ENCODE data around the gene SMIM41.
A peak's percentile ranks its signal among the peaks of the same experiment; 100 is the strongest.

SMIM41 gene

GRCh38 chr12:52155048-52155868, 75.8 kb downstream of the SMIM41 start:
- no peak overlapping the region for H3K4me3 ChIP-seq
- peak overlapping the region in 20 of 21 experiments; percentile 8 to 99 (median 86) for H3K27ac ChIP-seq

GRCh38 chr12:52156311-52156710, 76.8 kb downstream of the SMIM41 start:
- Histone ChIP-seq H3K27ac (peak overlapping the region in 15 of 21 experiments; percentile 14 to 99 (median 72)), H3K4me3 (no peak overlapping the region)

- no peak overlapping the region for H3K4me3 ChIP-seq
- peak overlapping the region in 16 of 21 experiments; percentile 14 to 99 (median 66) for H3K27ac ChIP-seq
Measured at GRCh38 chr12:52156757-52157565, 77.5 kb downstream of the SMIM41 start.

- H3K4me3 ChIP-seq, result no peak overlapping the region
- peak overlapping the region in 5 of 21 experiments; percentile 19 to 99 (median 42) for H3K27ac ChIP-seq
Measured at GRCh38 chr12:52157566-52158150, 78.2 kb downstream of the SMIM41 start.

Data from skin epidermis (tissue), 12 donors.